H1 (cell line): ENCODE data around the gene GALNT2. TPM values are rescaled to one million over a fixed set of nuclear protein-coding genes. Genes with fewer than 3 reads are reported as not detected.

Experiments used
- CBX8 ChIP-seq: fragments of 300-800, 300-1000 bp; sonication (generic); IDR thresholded peaks from 2 replicates; pipeline ENCODE4 v1.7.1; 2016; ENCODE audit warnings: low read depth, low read length, borderline replicate concordance
- CHD2 ChIP-seq: IDR thresholded peaks from 2 replicates; pipeline ENCODE4 v1.6.1; 2012; ENCODE audit warnings: low read length, improper control_type of control experiment
- EZH2 ChIP-seq: fragments of 200-600 bp; sonication (generic); IDR thresholded peaks from 2 replicates; pipeline ENCODE4 v1.7.1; 2012; ENCODE audit warnings: low read depth, mild to moderate bottlenecking, moderate library complexity, low read length, inconsistent platforms; ENCODE audit not compliant: severe bottlenecking
- GABPA ChIP-seq: IDR thresholded peaks from 2 replicates; pipeline ENCODE4 v1.6.1; 2011; ENCODE audit warnings: mild to moderate bottlenecking, low read length, moderate library complexity, borderline replicate concordance; ENCODE audit not compliant: insufficient read depth
- RNF2 ChIP-seq: fragments of 200-900, 300-1000 bp; sonication (generic); IDR thresholded peaks from 2 replicates; pipeline ENCODE4 v1.7.1; 2016; ENCODE audit warnings: borderline replicate concordance, low read depth, mild to moderate bottlenecking, antibody characterized with exemption, low read length; ENCODE audit not compliant: poor library complexity, severe bottlenecking; ENCODE audit errors: missing control alignments
- SP2 ChIP-seq: IDR thresholded peaks from 2 replicates; pipeline ENCODE4 v1.6.1; 2012; ENCODE audit warnings: mild to moderate bottlenecking, low read length, inconsistent platforms
- polyA plus RNA-seq, 7 experiments: library from polyadenylated mRNA; depleted of rRNA in 3 of 7; stranded (reverse) in 5 of 7; unstranded in 2 of 7; fragments of >200 nt in 5 of 7; fragments of 200-250 nt in 2 of 7; gene quantifications; 1 replicate in 5 of 7; 2 replicates in 1 of 7; 4 replicates in 1 of 7; pipeline versions ENCODE4 v1.2.1 to v1.2.3, GENCODE V29; 2011 to 2013; ENCODE audit warnings: missing spikeins in 2 of 7, mixed read lengths in 2 of 7
- total RNA-seq: library from RNA; stranded (reverse); fragmentation: NEBNext Ultra II Directional; extraction: Animal tissue kit (Norgen Biotek cat#: 25700); gene quantifications from 2 replicates; pipeline ENCODE4 v1.2.1, GENCODE V29; 2021
- TF ChIP-seq, protein P1 (sequence below): IDR thresholded peaks from 2 replicates; pipeline ENCODE4 v1.6.1; 2012; ENCODE audit warnings: inconsistent platforms

The GALNT2 gene
- total and polyA plus RNA-seq, 2 of the 8 experiments (the other 6 are each of a cell fraction or from before 2014, with no cell fraction given), result 34.5 to 75.3 TPM

DNA sequence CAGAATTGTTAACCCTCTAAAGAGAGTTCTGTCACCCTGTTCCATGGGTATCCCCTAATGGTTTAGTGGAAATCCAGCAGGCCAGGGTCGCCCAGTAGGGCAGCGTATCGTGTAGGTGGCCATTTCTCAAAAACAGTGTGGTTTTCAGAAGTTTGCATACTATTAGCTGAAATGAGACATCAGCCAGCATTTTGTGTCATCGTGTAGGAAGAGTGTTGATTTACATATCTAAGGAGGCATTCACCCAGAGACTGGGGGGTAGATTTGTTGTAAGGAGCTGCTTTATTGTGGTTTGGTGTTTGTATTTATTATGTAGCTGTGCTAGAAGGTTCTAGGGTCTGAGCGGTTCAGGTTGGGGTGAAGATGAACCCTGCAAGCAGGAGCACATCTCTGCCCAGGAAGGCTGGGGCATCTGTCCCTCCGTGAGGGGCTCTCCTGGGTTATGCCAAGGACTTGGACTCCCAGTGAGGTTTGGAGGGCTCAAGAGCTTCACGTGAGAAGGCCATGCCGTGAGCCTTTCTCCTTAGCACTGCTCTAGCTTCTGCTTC is 184.7 kb downstream of the GALNT2 start (continued):
- TF ChIP-seq CBX8 (no peak), SP2 (no peak), GABPA (no peak), RNF2 (no peak), EZH2 (no peak), CHD2 (no peak)
- TF ChIP-seq, protein P1, sequence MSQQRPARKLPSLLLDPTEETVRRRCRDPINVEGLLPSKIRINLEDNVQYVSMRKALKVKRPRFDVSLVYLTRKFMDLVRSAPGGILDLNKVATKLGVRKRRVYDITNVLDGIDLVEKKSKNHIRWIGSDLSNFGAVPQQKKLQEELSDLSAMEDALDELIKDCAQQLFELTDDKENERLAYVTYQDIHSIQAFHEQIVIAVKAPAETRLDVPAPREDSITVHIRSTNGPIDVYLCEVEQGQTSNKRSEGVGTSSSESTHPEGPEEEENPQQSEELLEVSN, result no peak
